Esophagus squamous epithelium (tissue), 5 donors: ENCODE measurements around the gene ZNF609. TPM values are rescaled to one million over a fixed set of nuclear protein-coding genes. Genes with fewer than 3 reads are reported as not detected.

Experiments used
- DNase-seq: peaks from one replicate; lab custom pipeline; 2025; lab: John Stamatoyannopoulos, UW
- H3K27ac ChIP-seq, 4 donors: fragments of 200-600 bp; sonication (generic); one replicate each; pipeline ENCODE4 v1.5.1; 2016 to 2019; ENCODE audit warnings: mild to moderate bottlenecking in 1 of 4
- H3K27me3 ChIP-seq, 4 donors: fragments of 200-600 bp; sonication (generic); 1 replicate in 3 of 4; 2 replicates in 1 of 4; pipeline versions ENCODE4 v1.5.1 to v1.6.0; 2017 to 2021; ENCODE audit warnings: antibody characterized with exemption in 1 of 4
- H3K36me3 ChIP-seq, 3 donors: fragments of 200-600 bp; sonication (generic); one replicate each; pipeline ENCODE4 v1.5.1; 2016 to 2019
- H3K4me1 ChIP-seq, 3 donors: fragments of 200-600 bp; sonication (generic); one replicate each; pipeline ENCODE4 v1.5.1; 2017 to 2019
- H3K4me3 ChIP-seq, 4 donors: fragments of 200-600 bp; sonication (generic); 1 replicate in 3 of 4; 2 replicates in 1 of 4; pipeline ENCODE4 v1.5.1; 2016 to 2019; ENCODE audit warnings: mild to moderate bottlenecking in 2 of 4, moderate library complexity in 1 of 4
- H3K9me3 ChIP-seq, 3 donors: fragments of 200-600 bp; sonication (generic); one replicate each; pipeline ENCODE4 v1.5.1; 2016 to 2019
- POLR2A ChIP-seq, 4 donors: fragments of 450-650 bp; IDR thresholded peaks; one replicate each; pipeline ENCODE4 v1.6.1; 2017; ENCODE audit warnings: antibody characterized with exemption in 4 of 4, mild to moderate bottlenecking in 4 of 4, moderate library complexity in 3 of 4
- WGBS, 2 donors: methylation state at CpG; one replicate each; pipeline ENCODE4 v1.1.5; 2018; 5-methylcytosine and 5-hydroxymethylcytosine counted together
- intact Hi-C: fragments of 100-400 bp; cut with DNase I; formaldehyde crosslinking; loops from one replicate; pipeline ENCODE4 v1.15.0; 2022
- total RNA-seq, 4 donors: library from RNA; depleted of rRNA; stranded (reverse); fragments of >200 nt; gene quantifications; one replicate each; pipeline ENCODE4 v1.1.0, GENCODE V29; 2016
- TF ChIP-seq, protein P1 (sequence below), 6 experiments: fragments of 450-650 bp in 4 of 6; fragments of 200-600 bp in 2 of 6; sonication (generic) in 2 of 6; IDR thresholded peaks; one replicate each; pipeline ENCODE4 v1.5.1; 2016 to 2019; ENCODE audit warnings: antibody characterized with exemption in 6 of 6, mild to moderate bottlenecking in 4 of 6, moderate library complexity in 4 of 6
- donor health status: DM: yes; HTN: yes; CAD: no.

ZNF609 gene
- total RNA-seq, 4 donors from 2014 or later = 10.2 to 25.2 (median 13.8) TPM

DNA sequence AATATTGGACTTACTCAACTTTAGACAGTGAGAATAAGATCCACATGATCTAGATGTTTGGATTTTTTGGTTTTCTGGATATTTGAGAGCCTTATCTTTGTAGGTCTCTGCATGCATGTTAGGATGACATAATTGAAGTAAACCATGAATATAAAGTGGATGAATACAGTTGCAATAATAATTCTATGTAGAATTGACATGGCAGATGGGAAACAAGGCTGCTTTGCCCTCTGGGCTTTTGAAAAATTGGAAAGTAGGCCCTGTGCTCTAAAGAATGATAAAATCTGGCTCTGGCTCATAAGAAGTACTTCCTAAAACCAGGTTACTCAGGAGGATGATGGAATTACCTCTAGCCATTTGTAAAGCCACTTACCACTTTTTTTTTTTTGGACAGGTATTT is 86.9 kb downstream of the ZNF609 start:
- Histone ChIP-seq H3K27me3 (no peaks in the 10 kb centered on the region), H3K4me1 (peaks cover 0 to 39% (median 5%) of the 10 kb centered on the region in 3 donors), H3K9me3 (no peaks in the 10 kb centered on the region), H3K27ac (no peak overlapping the region), H3K36me3 (no peaks in the 10 kb centered on the region), H3K4me3 (no peak overlapping the region)
- TF ChIP-seq, protein P1, sequence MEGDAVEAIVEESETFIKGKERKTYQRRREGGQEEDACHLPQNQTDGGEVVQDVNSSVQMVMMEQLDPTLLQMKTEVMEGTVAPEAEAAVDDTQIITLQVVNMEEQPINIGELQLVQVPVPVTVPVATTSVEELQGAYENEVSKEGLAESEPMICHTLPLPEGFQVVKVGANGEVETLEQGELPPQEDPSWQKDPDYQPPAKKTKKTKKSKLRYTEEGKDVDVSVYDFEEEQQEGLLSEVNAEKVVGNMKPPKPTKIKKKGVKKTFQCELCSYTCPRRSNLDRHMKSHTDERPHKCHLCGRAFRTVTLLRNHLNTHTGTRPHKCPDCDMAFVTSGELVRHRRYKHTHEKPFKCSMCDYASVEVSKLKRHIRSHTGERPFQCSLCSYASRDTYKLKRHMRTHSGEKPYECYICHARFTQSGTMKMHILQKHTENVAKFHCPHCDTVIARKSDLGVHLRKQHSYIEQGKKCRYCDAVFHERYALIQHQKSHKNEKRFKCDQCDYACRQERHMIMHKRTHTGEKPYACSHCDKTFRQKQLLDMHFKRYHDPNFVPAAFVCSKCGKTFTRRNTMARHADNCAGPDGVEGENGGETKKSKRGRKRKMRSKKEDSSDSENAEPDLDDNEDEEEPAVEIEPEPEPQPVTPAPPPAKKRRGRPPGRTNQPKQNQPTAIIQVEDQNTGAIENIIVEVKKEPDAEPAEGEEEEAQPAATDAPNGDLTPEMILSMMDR (IDR thresholded peaks at IDR 0.05) = no peak
- TF ChIP-seq POLR2A (IDR thresholded peaks at IDR 0.05) = no peak
- intact Hi-C loops = no loop called here
- no peak for DNase-seq

DNA sequence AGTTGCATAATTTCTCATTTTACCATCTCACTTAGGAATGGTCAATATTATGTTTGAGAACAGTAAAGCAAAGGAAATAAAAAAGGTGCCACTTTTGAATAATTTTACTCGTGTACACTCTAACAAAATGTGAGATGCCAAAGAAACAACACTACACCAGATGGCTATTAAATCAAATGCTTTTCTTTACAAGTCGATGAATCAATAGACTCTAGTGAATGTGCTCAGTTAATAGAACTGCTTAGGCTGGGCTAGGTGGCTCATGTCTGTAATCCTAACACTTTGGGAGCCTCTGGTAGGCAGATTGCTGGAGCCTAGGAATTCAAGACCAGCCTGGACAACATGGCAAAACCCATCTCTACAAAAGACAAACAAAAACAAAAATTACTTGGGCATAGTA is 87.9 kb downstream of the ZNF609 start:
- 58 to 81% methylated on average over 2 of the region's 2 CpGs for WGBS, 2 donors
- intact Hi-C loops = no loop called here
- H3K27me3 ChIP-seq = no peaks in the 10 kb centered on the region

DNA sequence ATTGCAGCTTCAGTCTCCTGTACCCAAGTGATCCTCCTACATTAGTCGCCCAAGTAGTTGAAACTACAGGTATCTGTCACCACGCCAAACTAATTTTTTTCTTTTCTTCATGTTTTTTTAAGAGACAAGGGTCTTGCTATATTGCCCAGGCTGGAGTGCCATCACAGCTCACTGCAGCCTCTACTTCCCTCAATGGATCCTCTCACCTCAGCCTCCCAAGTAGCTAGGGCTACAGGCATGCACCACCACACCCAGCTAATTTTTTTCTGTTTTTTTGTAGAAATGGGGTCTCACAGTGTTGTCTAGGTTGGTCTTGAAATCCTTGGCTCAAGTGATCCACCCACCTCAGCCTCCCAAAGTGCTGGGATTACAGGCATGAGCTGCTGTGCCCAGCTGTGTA is 89.5 kb downstream of the ZNF609 start:
- TF ChIP-seq, protein P1 (IDR thresholded peaks at IDR 0.05) = no peak
- TF ChIP-seq POLR2A (IDR thresholded peaks at IDR 0.05) = no peak
- H3K4me3 ChIP-seq = no peak overlapping the region
- no peak for DNase-seq
- peaks cover 0 to 33% (median 5%) of the 10 kb centered on the region in 3 donors for H3K4me1 ChIP-seq
- H3K36me3 ChIP-seq = no peaks in the 10 kb centered on the region
- WGBS, 2 donors = 95 to 97% methylated on average over 2 of the region's 2 CpGs
- intact Hi-C loops = no loop called here
- no peak overlapping the region for H3K27ac ChIP-seq
- H3K27me3 ChIP-seq = no peaks in the 10 kb centered on the region
- no peaks in the 10 kb centered on the region for H3K9me3 ChIP-seq

More for the DNA sequence above, 87.9 kb downstream of the ZNF609 start:
- Histone ChIP-seq H3K27ac (no peak overlapping the region), H3K9me3 (no peaks in the 10 kb centered on the region), H3K4me3 (no peak overlapping the region), H3K4me1 (peaks cover 0 to 44% (median 5%) of the 10 kb centered on the region in 3 donors), H3K36me3 (no peaks in the 10 kb centered on the region)
- TF ChIP-seq POLR2A (IDR thresholded peaks at IDR 0.05) = no peak
- DNase-seq = no peak

DNA sequence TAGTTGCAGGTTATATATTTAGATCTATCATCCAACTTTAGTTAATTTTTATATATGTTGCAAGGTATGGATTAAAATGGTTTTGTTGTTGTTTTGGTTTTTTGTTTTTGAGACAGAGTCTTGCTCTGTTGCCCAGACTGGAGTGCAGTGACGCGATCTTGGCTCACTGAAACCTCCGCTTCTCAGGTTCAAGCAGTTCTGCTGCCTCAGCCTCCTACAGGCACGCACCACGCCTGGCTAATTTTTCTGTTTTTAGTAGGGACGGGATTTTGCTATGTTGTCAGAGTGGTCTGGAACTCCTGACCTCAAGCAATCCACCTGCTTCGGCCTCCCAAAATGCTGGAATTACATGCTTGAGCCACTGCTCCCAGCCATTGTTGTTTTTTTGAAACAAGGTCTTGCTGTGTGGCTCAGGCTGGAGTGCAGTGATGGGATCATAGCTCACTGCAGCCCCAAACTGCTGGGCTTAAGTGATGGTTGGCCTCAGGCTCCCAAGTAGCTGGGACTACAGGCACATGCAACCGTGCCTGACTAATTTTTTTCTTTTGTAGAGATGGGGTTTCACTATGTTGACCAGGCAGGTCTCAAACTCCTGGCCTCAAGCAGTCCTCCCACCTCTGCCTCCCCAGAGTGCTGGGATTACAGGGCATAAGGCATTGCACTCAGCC is 92.0 kb downstream of the ZNF609 start:
- Histone ChIP-seq H3K27me3 (no peaks in the 10 kb centered on the region), H3K27ac (no peak overlapping the region), H3K4me1 (peaks cover 0 to 12% (median 0%) of the 10 kb centered on the region in 3 donors), H3K36me3 (no peaks in the 10 kb centered on the region), H3K4me3 (no peak overlapping the region), H3K9me3 (no peaks in the 10 kb centered on the region)
- intact Hi-C loops = no loop called here
- DNase-seq = no peak
- 81 to 82% methylated on average over 8 of the region's 8 CpGs for WGBS, 2 donors
- TF ChIP-seq, protein P1 (IDR thresholded peaks at IDR 0.05) = no peak
- TF ChIP-seq POLR2A (IDR thresholded peaks at IDR 0.05) = no peak

DNA sequence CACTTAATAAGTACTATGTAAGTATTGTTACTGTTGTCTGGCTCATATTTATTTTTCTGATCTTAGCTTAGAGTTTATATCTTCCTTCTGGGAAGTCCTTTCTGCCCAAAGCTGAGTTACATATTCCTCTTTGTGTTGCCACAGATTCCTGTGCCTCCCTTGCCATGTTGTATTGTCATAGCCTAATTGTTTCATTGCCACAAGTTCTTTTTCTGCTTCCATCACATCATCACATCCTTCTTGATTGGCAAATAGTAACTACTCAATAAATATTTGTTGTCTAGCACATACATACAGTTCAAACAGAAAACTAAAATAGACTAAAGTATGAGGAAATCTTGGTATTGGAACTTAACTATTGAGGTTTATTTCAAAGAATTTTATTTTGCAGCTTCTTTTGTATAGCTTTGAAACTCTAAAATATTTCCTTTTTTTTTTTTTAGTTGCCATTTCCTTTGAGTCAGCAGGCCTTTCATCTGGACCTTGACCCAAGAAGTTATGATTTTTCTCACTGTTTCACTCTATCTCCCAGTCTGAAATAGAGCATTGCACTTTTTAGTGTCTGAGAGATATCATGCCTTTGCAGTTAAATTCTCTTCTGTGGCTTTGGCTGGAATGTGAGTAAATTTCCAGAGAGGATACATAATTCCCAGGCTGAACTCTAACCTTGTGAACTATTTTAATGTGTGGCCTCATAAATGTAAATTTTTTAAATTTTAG is 98.2 kb downstream of the ZNF609 start:
- TF ChIP-seq, protein P1 (IDR thresholded peaks at IDR 0.05) = no peak
- no peak for TF ChIP-seq POLR2A (IDR thresholded peaks at IDR 0.05)

More for the DNA sequence above, 98.2 kb downstream of the ZNF609 start:
- H3K36me3 ChIP-seq = no peaks in the 10 kb centered on the region
- H3K4me1 ChIP-seq = no peaks in the 10 kb centered on the region
- H3K27ac ChIP-seq = no peak overlapping the region
- H3K4me3 ChIP-seq = no peak overlapping the region
- H3K9me3 ChIP-seq = no peaks in the 10 kb centered on the region
- intact Hi-C loops = no loop called here
- H3K27me3 ChIP-seq = no peaks in the 10 kb centered on the region
- DNase-seq = no peak
